Upper lobe of left lung (tissue), 6 donors: Measurements from ENCODE around the gene LIPT1. TPM values are rescaled to one million over a fixed set of nuclear protein-coding genes. Genes with fewer than 3 reads are reported as not detected.
A peak's percentile ranks its signal among the peaks of the same experiment; 100 is the strongest.

ENCODE experiments used
- ATAC-seq, 2 donors: fragments of 200-7000 bp; cut with Tn5 transposase; one replicate each; pipeline ENCODE4 v1.9.1; 2022; ENCODE audit warnings: mild to moderate bottlenecking in 2 of 2, moderate library complexity in 2 of 2; ENCODE audit not compliant: low FRiP score in 2 of 2
- DNase-seq, 2 donors: peaks; one replicate each; pipeline ENCODE4 v3.0.0-alpha.2; 2019 to 2020
- H3K27ac ChIP-seq, 4 donors: fragments of 200-600 bp; sonication (generic); one replicate each; pipeline ENCODE4 v1.5.1; 2016 to 2019
- H3K27me3 ChIP-seq, 4 donors: fragments of 200-600 bp; sonication (generic); one replicate each; pipeline ENCODE4 v1.5.1; 2017 to 2019
- H3K36me3 ChIP-seq, 4 donors: fragments of 200-600 bp; sonication (generic); one replicate each; pipeline ENCODE4 v1.5.1; 2016 to 2019
- H3K4me1 ChIP-seq, 4 donors: fragments of 200-600 bp; sonication (generic); one replicate each; pipeline ENCODE4 v1.5.1; 2018 to 2019
- H3K4me3 ChIP-seq, 4 donors: fragments of 200-600 bp; sonication (generic); one replicate each; pipeline ENCODE4 v1.5.1; 2017 to 2019; ENCODE audit warnings: mild to moderate bottlenecking in 2 of 4, moderate library complexity in 1 of 4
- H3K9me3 ChIP-seq, 4 donors: fragments of 200-600 bp; sonication (generic); one replicate each; pipeline ENCODE4 v1.5.1; 2018 to 2019
- CTCF ChIP-seq, 6 experiments: fragments of 450-650 bp in 4 of 6; fragments of 200-600 bp in 2 of 6; sonication (generic) in 2 of 6; IDR thresholded peaks; one replicate each; pipeline ENCODE4 v1.5.1; 2016 to 2019; ENCODE audit warnings: antibody characterized with exemption in 6 of 6
- EP300 ChIP-seq, 4 donors: sonication (generic); formaldehyde crosslinking; IDR thresholded peaks; one replicate each; pipeline ENCODE4 v1.5.1; 2017; ENCODE audit warnings: antibody characterized with exemption in 4 of 4, control low read depth in 2 of 4
- POLR2A ChIP-seq, 4 donors: fragments of 450-650 bp; IDR thresholded peaks; one replicate each; pipeline ENCODE4 v1.5.1; 2016 to 2017; ENCODE audit warnings: antibody characterized with exemption in 4 of 4, mild to moderate bottlenecking in 2 of 4
- POLR2AphosphoS5 ChIP-seq, 2 donors: sonication (generic); formaldehyde crosslinking; IDR thresholded peaks; one replicate each; pipeline ENCODE4 v1.5.1; 2017; ENCODE audit warnings: antibody characterized with exemption in 2 of 2
- WGBS, 2 donors: methylation state at CpG; one replicate each; pipeline ENCODE4 v1.1.5; 2017 to 2018; 5-methylcytosine and 5-hydroxymethylcytosine counted together
- total RNA-seq, 6 donors: library from RNA; depleted of rRNA in 4 of 6; stranded (reverse); fragments of >200 nt in 4 of 6; gene quantifications; one replicate each; pipeline versions ENCODE4 v1.1.0 to v1.2.1, GENCODE V29; 2016 to 2021
- donor health status: DM: no; HTN: no; CAD: no; lungs with moderate emphysema.
- donor health status: DM: no; HTN: yes; CAD: no; lungs with severe emphysema.

The LIPT1 gene
- total RNA-seq, 6 donors from 2014 or later: 3.6 to 8.4 (median 6.1) TPM

GRCh38 chr2:99141110-99142108 lies 13.4 kb upstream of the LIPT1 start, which contains the start of gene C2orf15:
C2orf15 (plus strand) TSS chr2:99141707; CDS start chr2:99150559, 8,852 bp downstream.
- Histone ChIP-seq H3K9me3 (no peaks in the 10 kb centered on the region), H3K4me3 (peak within 1 kb of the TSS; percentile 77 to 93 (median 85)), H3K27ac (peak within 1 kb of the TSS; percentile 85 to 93 (median 88)), H3K36me3 (no peaks in the 10 kb centered on the region), H3K27me3 (no peaks in the 10 kb centered on the region), H3K4me1 (peaks cover 4 to 17% (median 9%) of the 10 kb centered on the region in 4 donors)
- DNase-seq (peak; percentile 97 to 98), ATAC-seq (peak; percentile 98 to 99)
- peak; percentile 47 to 93 for TF ChIP-seq POLR2AphosphoS5 (IDR thresholded peaks at IDR 0.05)
- peak in 1 of 4 donors; percentile 64 for TF ChIP-seq POLR2A (IDR thresholded peaks at IDR 0.05)
- TF ChIP-seq EP300 (IDR thresholded peaks at IDR 0.05): no peak
- no peak for TF ChIP-seq CTCF (IDR thresholded peaks at IDR 0.05)
- 0 to 2% methylated on average over 12 to 77 of the region's 84 CpGs for WGBS, 2 donors

GRCh38 chr2:99150706-99151105 lies 4.1 kb upstream of the LIPT1 start:
- ATAC-seq (no peak), DNase-seq (no peak)
- Histone ChIP-seq H3K36me3 (no peaks in the 10 kb centered on the region), H3K4me3 (no peak overlapping the region), H3K27ac (peak overlapping the region in 1 of 4 donors; percentile 16), H3K27me3 (no peaks in the 10 kb centered on the region), H3K4me1 (peaks cover 8 to 18% (median 12%) of the 10 kb centered on the region in 4 donors), H3K9me3 (no peaks in the 10 kb centered on the region)
- 82 to 92% methylated on average over 1 of the region's 1 CpG for WGBS, 2 donors
- TF ChIP-seq EP300 (IDR thresholded peaks at IDR 0.05) (no peak), POLR2AphosphoS5 (IDR thresholded peaks at IDR 0.05) (no peak), POLR2A (IDR thresholded peaks at IDR 0.05) (no peak), CTCF (IDR thresholded peaks at IDR 0.05) (no peak)

- WGBS, 2 donors: 90 to 93% methylated on average over 7 of the region's 7 CpGs
- Histone ChIP-seq H3K9me3 (no peaks in the 10 kb centered on the region), H3K36me3 (peaks cover 0 to 5% (median 0%) of the 10 kb centered on the region in 4 donors), H3K27me3 (no peaks in the 10 kb centered on the region), H3K4me3 (no peak overlapping the region), H3K4me1 (peaks cover 12 to 23% (median 16%) of the 10 kb centered on the region in 4 donors), H3K27ac (no peak overlapping the region)
- TF ChIP-seq POLR2A (IDR thresholded peaks at IDR 0.05) (no peak), CTCF (IDR thresholded peaks at IDR 0.05) (no peak), EP300 (IDR thresholded peaks at IDR 0.05) (no peak), POLR2AphosphoS5 (IDR thresholded peaks at IDR 0.05) (no peak)
- no peak for DNase-seq
- no peak for ATAC-seq
These were observed 2.4 kb upstream of the LIPT1 start for GRCh38 chr2:99152199-99152895.

GRCh38 chr2:99153921-99154604 lies 704 bp upstream of the LIPT1 start:
- Histone ChIP-seq H3K36me3 (peaks cover 0 to 16% (median 0%) of the 10 kb centered on the region in 4 donors), H3K27me3 (no peaks in the 10 kb centered on the region), H3K27ac (peak overlapping the region; percentile 87 to 92 (median 90)), H3K9me3 (no peaks in the 10 kb centered on the region), H3K4me1 (peaks cover 12 to 23% (median 16%) of the 10 kb centered on the region in 4 donors), H3K4me3 (peak overlapping the region; percentile 65 to 82 (median 72))
- DNase-seq (no peak), ATAC-seq (no peak)
- TF ChIP-seq POLR2AphosphoS5 (IDR thresholded peaks at IDR 0.05): no peak
- TF ChIP-seq POLR2A (IDR thresholded peaks at IDR 0.05): no peak
- no peak for TF ChIP-seq CTCF (IDR thresholded peaks at IDR 0.05)
- no peak for TF ChIP-seq EP300 (IDR thresholded peaks at IDR 0.05)
- 43 to 51% methylated on average over 12 of the region's 12 CpGs for WGBS, 2 donors
